NCI-H226 (cell line): ENCODE data around the gene PARD3.

Source experiments
- DNase-seq: peaks from one replicate; pipeline ENCODE4 v3.0.0-alpha.2; 2015

The PARD3 gene

GRCh38 chr10:34602478-34602877 lies 212.6 kb downstream of the PARD3 start:
- no peak for DNase-seq

GRCh38 chr10:34601691-34602090 lies 213.4 kb downstream of the PARD3 start:
- DNase-seq: no peak

- no peak for DNase-seq
These were observed 215.9 kb downstream of the PARD3 start for GRCh38 chr10:34599026-34599795.

GRCh38 chr10:34596351-34596750 lies 218.7 kb downstream of the PARD3 start:
- no peak for DNase-seq

GRCh38 chr10:34593930-34594329 lies 221.2 kb downstream of the PARD3 start:
- DNase-seq: no peak

- DNase-seq: no peak
These were observed 221.7 kb downstream of the PARD3 start for GRCh38 chr10:34593374-34593890.

- no peak for DNase-seq
These were observed 224.3 kb downstream of the PARD3 start for GRCh38 chr10:34590793-34591192.

- no peak for DNase-seq
These were observed 225.8 kb downstream of the PARD3 start for GRCh38 chr10:34589275-34589674.

GRCh38 chr10:34587680-34588019 lies 227.4 kb downstream of the PARD3 start:
- no peak for DNase-seq

- DNase-seq: no peak
These were observed 228.0 kb downstream of the PARD3 start for GRCh38 chr10:34587002-34587679.

- DNase-seq: peak; percentile 41
These were observed 229.5 kb downstream of the PARD3 start for GRCh38 chr10:34585422-34586112.

- peak; percentile 80 for DNase-seq
These were observed 230.9 kb downstream of the PARD3 start for GRCh38 chr10:34584164-34584563.

- DNase-seq: peak; percentile 54
These were observed 233.1 kb downstream of the PARD3 start for GRCh38 chr10:34581801-34582532.

- DNase-seq: peak; percentile 65
These were observed 234.5 kb downstream of the PARD3 start for GRCh38 chr10:34580643-34581042.

- no peak for DNase-seq
These were observed 234.9 kb downstream of the PARD3 start for GRCh38 chr10:34580214-34580613.

GRCh38 chr10:34578468-34578867 lies 236.6 kb downstream of the PARD3 start:
- DNase-seq: no peak

- no peak for DNase-seq
These were observed 238.3 kb downstream of the PARD3 start for GRCh38 chr10:34576797-34577196.

- peak; percentile 38 for DNase-seq
These were observed 239.2 kb downstream of the PARD3 start for GRCh38 chr10:34575882-34576281.

GRCh38 chr10:34574353-34574934 lies 240.7 kb downstream of the PARD3 start:
- no peak for DNase-seq

- DNase-seq: no peak
These were observed 244.2 kb downstream of the PARD3 start for GRCh38 chr10:34570887-34571286.

- DNase-seq: no peak
These were observed 247.3 kb downstream of the PARD3 start for GRCh38 chr10:34567659-34568253.

GRCh38 chr10:34565934-34566333 lies 249.2 kb downstream of the PARD3 start:
- no peak for DNase-seq
